Liver (tissue), 3 donors: Measurements from ENCODE around the gene SLIT3.

ENCODE experiments used
- FOXA1 ChIP-seq: IDR thresholded peaks from 2 replicates; pipeline ENCODE4 v1.6.1; 2016; ENCODE audit warnings: antibody characterized with exemption
- GABPA ChIP-seq, 2 donors: IDR thresholded peaks in 1 of 2; conservative IDR thresholded peaks in 1 of 2; 2 replicates each; pipeline ENCODE4 v1.6.1; 2016; ENCODE audit warnings: antibody characterized with exemption in 2 of 2, mild to moderate bottlenecking in 1 of 2, moderate library complexity in 1 of 2
- JUND ChIP-seq, 2 donors: IDR thresholded peaks; 2 replicates each; pipeline ENCODE4 v1.6.1; 2016; ENCODE audit warnings: antibody characterized with exemption in 2 of 2
- RAD21 ChIP-seq, 2 donors: IDR thresholded peaks; 2 replicates each; pipeline ENCODE4 v1.6.1; 2016; ENCODE audit warnings: antibody characterized with exemption in 2 of 2, mild to moderate bottlenecking in 2 of 2
- RXRA ChIP-seq, 2 donors: IDR thresholded peaks; 2 replicates each; pipeline ENCODE4 v1.6.1; 2017 to 2018; ENCODE audit warnings: antibody characterized with exemption in 2 of 2, mild to moderate bottlenecking in 1 of 2
- TAF1 ChIP-seq: conservative IDR thresholded peaks from 2 replicates; pipeline ENCODE4 v1.6.1; 2016; ENCODE audit warnings: antibody characterized with exemption, mild to moderate bottlenecking
- YY1 ChIP-seq: IDR thresholded peaks from 2 replicates; pipeline ENCODE4 v1.6.1; 2016; ENCODE audit warnings: antibody characterized with exemption, mild to moderate bottlenecking
- TF ChIP-seq, protein P1 (sequence below): fragments of 150-350 bp; IDR thresholded peaks from 2 replicates; pipeline ENCODE4 v1.5.1; 2017; ENCODE audit warnings: improper control_type of control experiment, low read depth, low read length; ENCODE audit not compliant: missing input control
- TF ChIP-seq, protein P2 (sequence below): IDR thresholded peaks from 2 replicates; pipeline ENCODE4 v1.6.1; 2016; ENCODE audit warnings: antibody characterized with exemption, mild to moderate bottlenecking
- TF ChIP-seq, protein P3 (sequence below): IDR thresholded peaks from 2 replicates; pipeline ENCODE4 v1.6.1; 2016; ENCODE audit warnings: antibody characterized with exemption
- donor health status: healthy.
- donor health status: healthy.

DNA sequence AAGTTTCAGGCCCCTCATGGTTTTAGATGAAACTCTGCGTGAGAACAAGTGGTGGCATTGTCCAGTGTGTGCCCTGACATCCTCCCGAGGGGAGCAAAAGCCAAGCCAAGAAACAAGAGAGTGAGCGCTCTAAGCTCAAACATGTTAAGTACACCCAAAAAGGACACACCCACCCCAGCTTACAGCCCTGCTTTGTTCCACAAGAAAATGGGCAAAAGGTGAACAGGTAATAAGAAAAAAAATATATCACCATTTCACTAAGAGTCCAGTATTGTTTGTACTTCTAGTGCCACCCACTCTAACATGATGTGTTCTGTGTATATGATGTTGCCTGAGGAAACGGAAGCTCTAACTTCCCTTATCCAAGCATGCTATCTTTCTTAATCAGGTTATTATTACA lies 278.2 kb downstream of the SLIT3 start:
- TF ChIP-seq YY1 (no peak), JUND (IDR thresholded peaks at IDR 0.05) (no peak), TAF1 (no peak), RAD21 (IDR thresholded peaks at IDR 0.05) (no peak), GABPA (IDR thresholded peaks at IDR 0.05 in 1 of 2, conservative IDR thresholded peaks at IDR 0.05 in 1 of 2) (no peak), FOXA1 (no peak), RXRA (IDR thresholded peaks at IDR 0.05) (no peak)
- TF ChIP-seq, protein P1, sequence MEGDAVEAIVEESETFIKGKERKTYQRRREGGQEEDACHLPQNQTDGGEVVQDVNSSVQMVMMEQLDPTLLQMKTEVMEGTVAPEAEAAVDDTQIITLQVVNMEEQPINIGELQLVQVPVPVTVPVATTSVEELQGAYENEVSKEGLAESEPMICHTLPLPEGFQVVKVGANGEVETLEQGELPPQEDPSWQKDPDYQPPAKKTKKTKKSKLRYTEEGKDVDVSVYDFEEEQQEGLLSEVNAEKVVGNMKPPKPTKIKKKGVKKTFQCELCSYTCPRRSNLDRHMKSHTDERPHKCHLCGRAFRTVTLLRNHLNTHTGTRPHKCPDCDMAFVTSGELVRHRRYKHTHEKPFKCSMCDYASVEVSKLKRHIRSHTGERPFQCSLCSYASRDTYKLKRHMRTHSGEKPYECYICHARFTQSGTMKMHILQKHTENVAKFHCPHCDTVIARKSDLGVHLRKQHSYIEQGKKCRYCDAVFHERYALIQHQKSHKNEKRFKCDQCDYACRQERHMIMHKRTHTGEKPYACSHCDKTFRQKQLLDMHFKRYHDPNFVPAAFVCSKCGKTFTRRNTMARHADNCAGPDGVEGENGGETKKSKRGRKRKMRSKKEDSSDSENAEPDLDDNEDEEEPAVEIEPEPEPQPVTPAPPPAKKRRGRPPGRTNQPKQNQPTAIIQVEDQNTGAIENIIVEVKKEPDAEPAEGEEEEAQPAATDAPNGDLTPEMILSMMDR, result no peak
- TF ChIP-seq, protein P2, sequence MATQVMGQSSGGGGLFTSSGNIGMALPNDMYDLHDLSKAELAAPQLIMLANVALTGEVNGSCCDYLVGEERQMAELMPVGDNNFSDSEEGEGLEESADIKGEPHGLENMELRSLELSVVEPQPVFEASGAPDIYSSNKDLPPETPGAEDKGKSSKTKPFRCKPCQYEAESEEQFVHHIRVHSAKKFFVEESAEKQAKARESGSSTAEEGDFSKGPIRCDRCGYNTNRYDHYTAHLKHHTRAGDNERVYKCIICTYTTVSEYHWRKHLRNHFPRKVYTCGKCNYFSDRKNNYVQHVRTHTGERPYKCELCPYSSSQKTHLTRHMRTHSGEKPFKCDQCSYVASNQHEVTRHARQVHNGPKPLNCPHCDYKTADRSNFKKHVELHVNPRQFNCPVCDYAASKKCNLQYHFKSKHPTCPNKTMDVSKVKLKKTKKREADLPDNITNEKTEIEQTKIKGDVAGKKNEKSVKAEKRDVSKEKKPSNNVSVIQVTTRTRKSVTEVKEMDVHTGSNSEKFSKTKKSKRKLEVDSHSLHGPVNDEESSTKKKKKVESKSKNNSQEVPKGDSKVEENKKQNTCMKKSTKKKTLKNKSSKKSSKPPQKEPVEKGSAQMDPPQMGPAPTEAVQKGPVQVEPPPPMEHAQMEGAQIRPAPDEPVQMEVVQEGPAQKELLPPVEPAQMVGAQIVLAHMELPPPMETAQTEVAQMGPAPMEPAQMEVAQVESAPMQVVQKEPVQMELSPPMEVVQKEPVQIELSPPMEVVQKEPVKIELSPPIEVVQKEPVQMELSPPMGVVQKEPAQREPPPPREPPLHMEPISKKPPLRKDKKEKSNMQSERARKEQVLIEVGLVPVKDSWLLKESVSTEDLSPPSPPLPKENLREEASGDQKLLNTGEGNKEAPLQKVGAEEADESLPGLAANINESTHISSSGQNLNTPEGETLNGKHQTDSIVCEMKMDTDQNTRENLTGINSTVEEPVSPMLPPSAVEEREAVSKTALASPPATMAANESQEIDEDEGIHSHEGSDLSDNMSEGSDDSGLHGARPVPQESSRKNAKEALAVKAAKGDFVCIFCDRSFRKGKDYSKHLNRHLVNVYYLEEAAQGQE, result no peak
- TF ChIP-seq, protein P3, sequence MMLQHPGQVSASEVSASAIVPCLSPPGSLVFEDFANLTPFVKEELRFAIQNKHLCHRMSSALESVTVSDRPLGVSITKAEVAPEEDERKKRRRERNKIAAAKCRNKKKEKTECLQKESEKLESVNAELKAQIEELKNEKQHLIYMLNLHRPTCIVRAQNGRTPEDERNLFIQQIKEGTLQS, result no peak
